Measurements from ENCODE around the gene KDM1A. TPM values are rescaled to one million over a fixed set of nuclear protein-coding genes. Genes with fewer than 3 reads are reported as not detected.

Gene KDM1A
- total and polyA plus RNA-seq, 10 of the 15 experiments (the other 5 are each of a cell fraction or from before 2014, with no cell fraction given) = 39.2 to 118 (median 98.9) TPM

DNA sequence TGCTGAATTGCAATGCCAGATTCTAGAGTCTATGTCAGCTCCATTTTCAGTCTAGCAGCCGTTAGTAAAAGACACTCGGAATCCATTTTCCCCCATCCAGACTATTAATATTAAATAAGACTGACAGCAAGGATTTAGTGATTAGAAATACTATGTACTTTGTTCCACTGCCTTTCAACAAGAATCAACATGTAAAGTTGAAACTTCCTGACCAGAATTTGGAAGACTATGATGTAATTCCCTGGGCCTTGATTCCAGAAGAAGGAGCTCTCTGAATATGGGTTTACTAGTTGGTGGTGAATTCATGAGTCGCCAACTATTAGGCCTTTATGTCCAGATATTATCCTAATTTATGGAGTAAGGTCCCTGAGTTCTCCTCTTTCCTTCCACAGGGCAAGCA lies 24.8 kb downstream of the KDM1A start:
- in situ Hi-C loops (cut with MboI) = no loop called here
- ChIA-PET RAD21 (ENCODE audit: unreplicated experiment) (no interaction called here), POLR2A (no interaction called here), CTCF (interaction anchor here (0.6 to 1.2 kb wide), 7 partner anchors 8 to 1023 kb away, joined by 3 to 5 read pairs (median 3); no protein-coding TSS in a partner anchor), SMC1A (ENCODE audit: uncharacterized antibody, unreplicated experiment) (interaction anchor here (0.9 to 1.4 kb wide), 4 partner anchors 9 to 15 kb away, joined by 3 to 6 read pairs (median 4); no protein-coding TSS in a partner anchor)
- H3K27me3 ChIP-seq (replicated peaks in 1 of 2; ENCODE audit: control insufficient read depth in 2 of 2, insufficient read depth in 2 of 2, low read length in 1 of 2) = no peaks in the 10 kb centered on the region
- TF ChIP-seq ZZZ3 (IDR thresholded peaks at IDR 0.05; ENCODE audit: control insufficient read depth, insufficient read length, low read depth) (no peak), HCFC1 (IDR thresholded peaks at IDR 0.05; ENCODE audit: low read length) (no peak), CEBPB (IDR thresholded peaks at IDR 0.05; ENCODE audit: borderline replicate concordance in 1 of 2, low read depth in 2 of 2, low read length in 2 of 2) (no peak), ESRRA (IDR thresholded peaks at IDR 0.05; ENCODE audit: low read length) (no peak)
- no peak for FAIRE-seq
- no peak overlapping the region for H3K27ac ChIP-seq (ENCODE audit: control insufficient read depth, insufficient read depth)
- no peak overlapping the region for H3K4me2 ChIP-seq (ENCODE audit: control insufficient read depth, insufficient read depth)
- no TSS peak for BruUV-seq (replicated peaks)
- H3K36me3 ChIP-seq (ENCODE audit: control insufficient read depth in 2 of 2, insufficient read depth in 2 of 2, low read length in 1 of 2) = peaks cover 0 to 6% of the 10 kb centered on the region in 2 experiments; a peak in 2 of 4 replicates
- H3K4me1 ChIP-seq (ENCODE audit: control insufficient read depth, insufficient read depth, low read length) = peaks cover under 1% of the 10 kb centered on the region; the same call in 1 of the 2 replicates
- H3K9me3 ChIP-seq (replicated peaks; ENCODE audit: control insufficient read depth, insufficient read depth, low read length) = no peaks in the 10 kb centered on the region
- no peak overlapping the region for H2AFZ ChIP-seq (ENCODE audit: control insufficient read depth, low read depth, low read length)
- H3K79me2 ChIP-seq (ENCODE audit: control insufficient read depth, insufficient read depth, low read length) = peaks cover 37% of the 10 kb centered on the region
- no peaks in the 10 kb centered on the region for H4K20me1 ChIP-seq (ENCODE audit: control insufficient read depth, insufficient read depth)
- no peak for ATAC-seq
- intact Hi-C loops (cut with micrococcal nuclease; ENCODE audit: unreplicated experiment) = no loop called here
- 100% methylated on average over 3 of the region's 3 CpGs for WGBS (ENCODE audit: insufficient coverage, insufficient replicate concordance, low lambda C conversion rate, missing lambda C conversion rate)
- DNase-seq (ENCODE audit: low read depth, low spot score) = no peak
- H3K9ac ChIP-seq (ENCODE audit: control insufficient read depth, insufficient read depth, low read length) = no peak overlapping the region
- H3K4me3 ChIP-seq = no peak overlapping the region

DNA sequence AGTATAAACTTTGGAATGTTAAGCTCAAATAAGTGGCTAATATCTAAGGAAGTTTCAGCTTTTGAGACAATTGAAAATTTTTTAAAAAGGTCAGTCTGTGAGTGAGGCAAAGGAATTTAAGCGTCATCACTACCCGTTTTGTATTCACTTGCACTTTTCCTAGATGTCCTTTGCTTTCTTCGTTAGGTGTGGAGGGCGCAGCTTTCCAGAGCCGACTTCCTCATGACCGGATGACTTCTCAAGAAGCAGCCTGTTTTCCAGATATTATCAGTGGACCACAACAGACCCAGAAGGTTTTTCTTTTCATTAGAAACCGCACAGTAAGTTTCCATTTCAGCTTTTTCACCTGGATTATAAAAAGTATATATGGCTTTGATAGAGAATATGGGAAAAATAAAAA lies 30.9 kb downstream of the KDM1A start:
- no peak overlapping the region for H3K4me3 ChIP-seq
- H3K27ac ChIP-seq (ENCODE audit: control insufficient read depth, insufficient read depth) = no peak overlapping the region
- BruUV-seq (replicated peaks) = no TSS peak
- CTCF ChIA-PET = interaction anchor here (0.8 to 1.2 kb wide), 2 partner anchors 47 to 134 kb away, joined by 3 read pairs; no protein-coding TSS in a partner anchor
- POLR2A ChIA-PET = interaction anchor here (0.5 kb wide), 1 partner anchor 54 kb away, joined by 3 read pairs; no protein-coding TSS in a partner anchor
- TF ChIP-seq ZNF274 (IDR thresholded peaks at IDR 0.05; ENCODE audit: insufficient read depth, insufficient read length) (no peak), SMC3 (IDR thresholded peaks at IDR 0.05; ENCODE audit: borderline replicate concordance, low read length) (no peak), RB1 (IDR thresholded peaks at IDR 0.05; ENCODE audit: borderline replicate concordance) (no peak), CREB1 (IDR thresholded peaks at IDR 0.05; ENCODE audit: low read depth) (no peak), SMAD5 (IDR thresholded peaks at IDR 0.05; ENCODE audit: low read depth) (no peak)
- H3K4me2 ChIP-seq (ENCODE audit: control insufficient read depth, insufficient read depth) = no peak overlapping the region
- WGBS (ENCODE audit: insufficient coverage, insufficient replicate concordance, low lambda C conversion rate, missing lambda C conversion rate) = 98% methylated on average over 7 of the region's 7 CpGs
- no peaks in the 10 kb centered on the region for H3K9me3 ChIP-seq (replicated peaks; ENCODE audit: control insufficient read depth, insufficient read depth, low read length)
- no peak for ATAC-seq
- FAIRE-seq = no peak
- peaks cover 12% of the 10 kb centered on the region for H3K79me2 ChIP-seq (ENCODE audit: control insufficient read depth, insufficient read depth, low read length)
- intact Hi-C loops (cut with micrococcal nuclease; ENCODE audit: unreplicated experiment) (no loop called here), in situ Hi-C loops (cut with MboI) (no loop called here)
- no peak for DNase-seq (ENCODE audit: low read depth, low spot score)
- H4K20me1 ChIP-seq (ENCODE audit: control insufficient read depth, insufficient read depth) = no peaks in the 10 kb centered on the region
- RAD21 ChIA-PET (ENCODE audit: unreplicated experiment) = no interaction called here
- SMC1A ChIA-PET (ENCODE audit: uncharacterized antibody, unreplicated experiment) = interaction anchor here (0.5 to 1.6 kb wide), 4 partner anchors 27 to 135 kb away, joined by 3 to 5 read pairs (median 4); no protein-coding TSS in a partner anchor
- no peak overlapping the region for H3K9ac ChIP-seq (ENCODE audit: control insufficient read depth, insufficient read depth, low read length)
- no peaks in the 10 kb centered on the region; the same call in 1 of the 2 replicates for H3K4me1 ChIP-seq (ENCODE audit: control insufficient read depth, insufficient read depth, low read length)
- no peak overlapping the region for H2AFZ ChIP-seq (ENCODE audit: control insufficient read depth, low read depth, low read length)
- H3K27me3 ChIP-seq (replicated peaks in 1 of 2; ENCODE audit: control insufficient read depth in 2 of 2, insufficient read depth in 2 of 2, low read length in 1 of 2) = no peaks in the 10 kb centered on the region
- peaks cover 4 to 13% of the 10 kb centered on the region in 2 experiments for H3K36me3 ChIP-seq (ENCODE audit: control insufficient read depth in 2 of 2, insufficient read depth in 2 of 2, low read length in 1 of 2)

Measured in GM12878 (cell line).